Caki2 (cell line): ENCODE measurements around the gene ZNF628. TPM values are rescaled to one million over a fixed set of nuclear protein-coding genes. Genes with fewer than 3 reads are reported as not detected.
"Not testable (repeated sequence)": the region's sequence is repeated elsewhere in the genome, so short reads cannot be mapped to it uniquely, and the experiment has no call there.

Experiments used
- DNase-seq: peaks from one replicate; pipeline ENCODE4 v3.0.0-alpha.2; 2015; ENCODE audit warnings: low read depth
- in situ Hi-C: cut with HindIII; loops from 2 replicates; pipeline ENCODE4 v1.10.0; 2016; ENCODE audit warnings: low sequenced_read_pairs, low pct_unique_long_range_greater_than_20kb, mixed read lengths
- total RNA-seq: library from RNA; depleted of rRNA; stranded (reverse); fragments of >200 nt; shearing (Covaris generic); gene quantifications from 2 replicates; pipeline ENCODE4 v1.2.3, GENCODE V29; 2014; ENCODE audit warnings: low replicate concordance

The ZNF628 gene
- total RNA-seq, 1 experiment from 2014 or later = 5.3 TPM

- in situ Hi-C loops = no loop called here
- peak; percentile 52 for DNase-seq
Observed at GRCh38 chr19:55447421-55448174, 28.8 kb upstream of the ZNF628 start.

- in situ Hi-C loops = not testable (repeated sequence)
Observed at GRCh38 chr19:55448175-55448490, 28.3 kb upstream of the ZNF628 start.

GRCh38 chr19:55449469-55449868 is 26.9 kb upstream of the ZNF628 start:
- in situ Hi-C loops = no loop called here

More at GRCh38 chr19:55448175-55448490, 28.3 kb upstream of the ZNF628 start:
- DNase-seq = not testable (repeated sequence)

DNA sequence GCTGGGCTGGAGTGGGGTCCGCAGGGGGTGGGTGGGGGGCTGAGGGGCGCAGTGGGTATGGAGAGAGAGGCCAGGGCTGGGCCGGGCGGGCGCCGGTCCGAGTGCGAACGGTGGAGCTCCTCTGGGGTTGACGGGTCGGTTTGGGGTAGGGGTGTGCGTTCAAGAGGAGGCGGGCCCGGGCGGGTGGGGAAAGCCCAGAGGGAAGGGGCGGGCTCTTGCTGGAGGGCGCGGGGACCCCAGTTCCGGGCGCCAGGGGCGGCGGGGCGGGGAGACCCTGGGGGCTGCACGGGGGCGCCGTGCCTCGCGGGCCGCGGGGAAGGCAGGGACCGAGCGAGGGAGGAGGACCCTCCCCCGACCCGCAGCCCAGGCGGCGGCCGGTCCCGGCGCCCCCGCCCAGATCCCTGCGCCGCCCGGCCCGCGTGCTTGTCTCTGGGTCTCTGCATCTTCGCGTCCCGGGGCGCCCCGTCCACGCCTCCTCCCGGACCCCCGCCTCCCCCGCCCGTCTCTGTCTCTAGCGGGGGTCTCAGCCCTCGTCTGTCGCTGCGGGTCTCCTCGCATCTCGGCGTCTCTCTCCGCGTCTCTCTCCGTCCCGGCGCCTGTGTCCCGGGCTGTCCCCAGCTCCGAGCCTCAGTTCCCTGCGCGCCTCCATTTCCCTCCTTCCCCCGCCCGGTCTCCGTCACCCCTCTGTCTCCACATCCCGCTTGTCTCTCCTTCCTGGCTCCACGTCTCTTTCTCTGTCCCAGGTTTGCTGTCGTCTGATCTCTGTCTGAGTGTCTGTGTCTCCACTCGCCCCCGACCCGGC is 25.1 kb upstream of the ZNF628 start:
- in situ Hi-C loops = no loop called here
- DNase-seq = no peak

More at GRCh38 chr19:55449469-55449868, 26.9 kb upstream of the ZNF628 start:
- no peak for DNase-seq

GRCh38 chr19:55451965-55452748 is 24.3 kb upstream of the ZNF628 start:
- in situ Hi-C loops = no loop called here
- no peak for DNase-seq

DNA sequence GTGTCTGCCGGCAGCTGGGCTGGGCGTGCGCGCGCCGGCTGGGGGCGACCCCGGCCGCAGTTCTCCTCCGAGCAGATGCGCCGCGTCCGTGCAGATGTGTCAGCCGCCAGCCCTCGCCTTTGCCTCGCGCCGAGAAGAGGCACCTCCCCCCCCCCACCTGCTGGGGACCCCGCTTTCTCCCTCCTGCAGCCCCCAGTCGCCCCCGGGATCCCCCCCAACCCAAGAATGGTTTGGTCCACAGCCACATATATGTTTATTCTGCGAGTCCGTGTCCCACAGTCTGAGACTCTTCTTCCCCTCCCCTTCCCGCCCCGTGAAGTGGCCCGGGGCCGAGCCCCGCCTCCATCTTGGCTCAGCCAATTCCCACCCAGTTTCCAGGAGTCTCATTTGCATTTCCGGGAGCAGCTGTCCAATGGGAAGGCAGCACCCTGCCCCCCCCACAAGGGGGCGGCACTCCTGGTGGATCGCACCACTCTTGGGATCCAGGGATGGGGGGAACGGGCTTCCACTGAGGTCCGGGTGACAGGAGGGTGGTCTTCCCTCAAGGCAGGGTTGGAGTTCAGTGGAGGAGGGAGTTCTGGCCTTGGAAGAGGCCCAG is 23.6 kb upstream of the ZNF628 start:
- peak; percentile 92 for DNase-seq
- in situ Hi-C loops = no loop called here

DNA sequence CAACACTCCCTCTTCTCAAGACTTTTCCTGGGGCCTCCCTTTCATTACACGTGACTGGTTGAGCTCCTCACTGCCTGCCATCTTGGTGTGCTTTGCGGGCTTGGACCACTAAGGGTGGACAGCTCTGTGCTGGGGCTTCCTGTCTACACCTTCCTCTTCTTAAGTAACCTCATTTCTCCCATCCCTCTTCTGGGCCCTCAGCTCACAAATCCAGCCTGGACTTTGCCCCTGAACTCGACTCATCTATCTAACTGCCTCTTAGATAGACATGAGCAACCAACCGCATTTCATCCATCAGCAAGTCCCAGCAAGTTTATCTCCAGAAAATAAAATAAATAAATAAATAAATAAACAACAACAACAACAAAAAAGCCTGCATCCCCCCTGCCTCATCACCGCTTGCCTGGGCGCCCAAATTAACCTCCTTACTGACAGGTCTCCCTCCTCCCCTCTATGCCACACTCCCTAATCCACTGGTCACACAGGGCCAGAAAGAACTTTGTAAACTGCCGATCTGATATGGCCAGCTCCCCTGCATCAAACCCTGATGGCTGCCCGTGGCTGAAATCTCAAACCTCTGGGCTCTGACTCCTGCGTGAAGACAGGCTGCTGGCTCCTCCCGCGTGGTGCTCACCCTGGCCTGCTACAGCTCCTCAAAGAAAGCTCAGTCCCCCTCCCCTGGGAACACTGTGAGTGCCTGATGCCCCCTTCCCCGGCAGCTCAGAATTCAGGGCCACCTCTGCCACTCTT is 22.7 kb upstream of the ZNF628 start:
- DNase-seq = peak; percentile 44
- in situ Hi-C loops = no loop called here

- in situ Hi-C loops = no loop called here
- no peak for DNase-seq
Observed at GRCh38 chr19:55454787-55455243, 21.6 kb upstream of the ZNF628 start.

DNA sequence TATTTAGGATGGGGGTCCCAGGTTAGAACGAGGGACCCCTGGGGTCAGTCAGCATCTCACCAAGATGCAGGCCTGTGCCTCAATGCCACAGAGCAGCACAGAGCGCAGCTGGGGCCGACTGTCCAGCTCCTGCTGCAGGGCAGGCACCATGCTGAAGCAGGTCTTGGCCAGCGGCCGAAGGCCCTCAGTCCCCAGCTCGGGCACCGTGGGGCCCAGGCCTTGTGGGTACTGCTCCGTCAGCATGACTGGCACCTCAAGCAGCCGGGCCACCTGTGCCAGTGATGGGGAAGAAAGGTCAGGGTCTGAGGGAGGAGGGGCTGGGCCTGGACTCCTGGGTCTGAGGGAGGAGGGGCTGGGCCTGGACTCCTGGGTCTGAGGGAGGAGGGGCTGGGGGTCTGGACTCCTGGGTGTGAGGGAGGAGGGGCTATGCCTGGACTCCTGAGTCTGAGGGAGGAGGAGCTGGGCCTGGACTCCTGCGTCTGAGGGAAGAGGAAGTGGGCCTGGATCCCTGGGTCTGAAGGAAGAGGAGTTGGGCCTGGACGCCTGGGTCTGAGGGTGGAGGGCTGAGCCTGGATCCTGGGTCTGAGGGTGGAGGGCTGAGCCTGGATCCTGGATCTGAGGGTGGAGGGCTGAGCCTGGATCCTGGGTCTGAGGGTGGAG is 20.7 kb upstream of the ZNF628 start:
- in situ Hi-C loops = no loop called here
- DNase-seq = no peak

- no peak for DNase-seq
- in situ Hi-C loops = no loop called here
Observed at GRCh38 chr19:55456347-55456746, 20.1 kb upstream of the ZNF628 start.

- in situ Hi-C loops = no loop called here
- DNase-seq = no peak
Observed at GRCh38 chr19:55457683-55458457, 18.5 kb upstream of the ZNF628 start.

DNA sequence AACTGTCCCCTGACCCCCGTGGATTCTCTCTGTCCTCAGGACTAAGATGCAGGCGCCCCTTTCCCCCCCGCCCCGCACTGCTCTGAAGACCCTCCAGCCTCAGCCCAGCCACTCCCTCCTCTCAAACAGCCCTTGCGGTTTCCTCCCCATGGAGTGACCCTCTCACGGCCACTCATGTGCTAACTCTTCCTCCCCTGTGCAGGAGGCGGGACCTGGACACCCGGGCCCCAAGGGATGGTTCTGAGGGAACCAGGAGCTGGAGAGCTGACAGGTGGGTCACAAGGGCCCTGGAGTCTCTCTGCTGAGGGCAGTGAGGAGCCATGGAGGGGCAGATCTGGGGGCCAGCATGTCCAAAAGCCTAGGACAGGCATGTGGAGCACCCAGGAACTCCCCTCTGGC is 16.9 kb upstream of the ZNF628 start:
- no peak for DNase-seq
- in situ Hi-C loops = no loop called here

DNA sequence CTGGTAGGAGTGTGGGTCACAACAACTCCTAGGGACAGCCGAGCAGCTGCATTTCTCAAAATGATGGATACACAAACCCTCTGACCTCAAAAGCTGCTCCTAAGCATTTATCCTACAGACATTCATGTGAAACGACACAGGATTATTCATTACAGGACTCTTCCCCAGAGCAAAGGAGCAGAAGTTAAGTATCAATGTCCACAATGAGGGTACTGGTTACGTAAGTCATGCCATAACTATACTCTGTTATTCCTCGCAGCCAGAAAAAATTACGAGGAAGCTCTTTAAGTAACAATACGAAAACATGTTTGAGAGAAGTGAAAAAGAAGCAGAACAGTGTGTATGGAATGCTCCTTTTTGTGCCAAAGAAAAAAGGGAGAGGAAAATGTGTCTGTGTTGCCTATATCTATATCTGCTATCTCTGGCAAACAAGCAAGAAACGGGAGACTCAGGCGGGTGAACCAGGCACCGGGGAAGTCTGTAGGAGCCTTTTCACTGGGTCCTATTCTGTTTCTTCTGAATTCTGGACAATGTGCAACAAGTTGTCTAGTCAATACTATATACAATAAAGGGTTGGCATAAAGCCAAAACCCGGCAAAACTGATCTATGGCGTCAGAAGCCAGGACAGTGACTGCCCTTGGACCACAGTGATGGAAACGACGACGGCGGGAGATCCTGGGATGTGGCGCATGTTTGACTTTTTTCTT is 16.3 kb upstream of the ZNF628 start:
- in situ Hi-C loops = no loop called here

DNA sequence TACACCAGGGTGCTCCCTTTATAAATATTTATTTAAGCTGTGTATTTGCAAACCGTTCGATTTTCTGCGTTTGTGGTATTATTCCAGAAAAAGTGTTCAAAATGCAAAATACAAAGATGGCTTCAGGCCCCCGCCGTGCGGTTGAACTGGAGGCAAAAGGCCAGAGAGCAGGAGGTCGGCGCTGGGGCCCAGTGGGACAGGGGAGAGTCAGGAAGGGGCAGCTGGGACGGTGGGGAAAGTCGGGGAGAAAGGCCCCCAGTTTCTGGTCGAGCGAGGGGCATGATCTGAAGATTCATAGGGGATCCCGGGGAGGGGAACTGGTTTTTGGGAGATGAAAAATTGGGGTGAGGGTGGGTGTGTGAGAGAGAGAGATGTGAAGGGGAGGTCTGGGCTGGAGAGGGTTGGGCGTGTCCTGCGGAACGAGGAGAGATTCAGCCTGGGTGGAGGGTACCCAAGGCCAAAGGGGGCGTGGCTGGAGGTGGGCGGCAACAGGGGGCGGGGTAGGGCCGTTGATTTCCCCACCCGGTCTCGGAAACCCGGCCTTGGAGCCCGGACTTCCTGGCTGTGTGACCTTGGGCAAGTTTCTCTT is 15.7 kb upstream of the ZNF628 start:
- peak; percentile 54 for DNase-seq

More for the DNA sequence above, 16.3 kb upstream of the ZNF628 start:
- DNase-seq = no peak

DNA sequence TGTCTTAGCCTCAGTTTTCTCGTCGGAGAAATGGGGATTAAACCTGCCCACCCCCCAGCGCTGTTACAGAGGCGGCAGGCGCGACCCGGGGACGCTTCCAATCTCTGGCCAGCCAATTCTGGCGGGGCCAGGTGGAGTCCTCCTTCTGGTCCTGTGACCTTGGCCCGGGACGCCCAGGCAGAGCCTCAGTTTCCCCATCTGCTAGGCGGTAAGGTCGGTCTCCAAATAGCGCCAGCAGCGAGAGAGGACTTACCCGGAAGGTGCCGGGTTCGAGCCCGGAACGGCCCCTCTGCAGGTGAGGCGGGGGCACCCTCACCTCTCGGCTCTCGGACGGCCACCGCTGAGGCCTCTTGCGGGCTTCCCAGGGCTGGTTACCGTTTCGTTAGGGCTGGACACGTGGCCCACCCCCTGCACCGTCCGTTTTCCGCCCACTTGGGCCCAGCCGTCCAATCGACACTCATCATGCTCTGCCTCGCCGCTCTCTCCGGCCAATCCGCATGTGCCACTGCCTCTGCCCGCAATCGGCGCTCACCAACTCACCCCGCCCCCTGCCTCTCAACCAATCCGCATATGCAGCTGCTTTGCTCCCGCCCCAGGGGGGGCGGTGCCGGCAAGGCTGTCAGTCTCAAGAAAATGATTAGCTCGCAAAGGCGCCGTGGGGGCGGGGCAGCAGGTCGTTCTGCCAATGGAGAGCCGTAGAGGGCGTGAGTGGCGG is 15.0 kb upstream of the ZNF628 start, which contains the start of gene ISOC2:
TSS of gene ISOC2 (minus strand) at position 384 of the 715 bp plus-strand sequence. CDS start 5,156 bp downstream, outside the sequence.
- peak; percentile 100 for DNase-seq
- in situ Hi-C loops = no loop called here

More for the DNA sequence above, 15.7 kb upstream of the ZNF628 start:
- in situ Hi-C loops = no loop called here
